HG03439 (cell line): Measurements from ENCODE around the gene OLIG3.

Source experiments
- ATAC-seq: cut with Tn5 transposase; IDR thresholded peaks from one replicate; pipeline ENCODE4 v1.9.1; 2021; ENCODE audit warnings: mild to moderate bottlenecking, moderate library complexity; ENCODE audit not compliant: unreplicated experiment

OLIG3 gene

DNA sequence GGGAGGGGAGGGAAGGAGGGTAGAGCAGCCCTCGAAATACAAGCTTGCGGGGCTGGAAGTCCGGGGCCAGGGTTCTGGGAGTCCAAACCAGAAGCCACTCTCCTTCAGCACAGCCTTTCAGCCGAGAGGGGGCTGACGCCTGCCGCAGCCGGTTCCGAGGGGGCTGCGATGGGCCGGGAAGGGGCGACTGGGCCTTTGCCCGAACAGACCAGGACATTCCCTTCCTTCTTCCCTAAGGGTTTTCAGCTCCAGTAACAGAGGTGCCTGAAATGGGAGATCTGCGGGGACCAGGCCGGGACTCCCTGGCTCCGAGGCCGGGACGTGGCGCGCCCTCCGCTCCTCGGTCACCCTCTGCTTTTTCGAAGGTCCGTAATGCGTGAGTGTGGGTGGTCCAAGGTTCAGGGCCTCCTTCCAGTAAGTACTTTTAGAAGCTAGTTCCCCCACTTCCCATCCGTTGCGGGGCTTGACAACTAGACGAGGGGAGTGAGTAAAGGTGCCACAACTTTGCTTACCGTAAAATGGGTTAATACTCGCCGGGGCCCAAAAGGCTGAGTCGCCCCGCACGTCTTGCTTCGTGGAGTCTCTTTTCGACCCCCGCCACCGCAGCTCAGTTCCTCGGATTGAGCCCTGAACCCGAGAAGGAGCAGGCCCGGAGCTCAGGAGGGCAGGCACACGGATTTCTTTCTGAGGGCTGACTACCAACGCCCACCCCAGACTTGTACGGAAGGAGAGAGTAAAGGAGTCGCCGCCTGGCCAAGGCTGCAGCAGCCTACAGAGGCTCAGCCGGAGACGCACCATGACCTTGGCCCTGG, 2.9 kb upstream of the OLIG3 start:
- ATAC-seq: no peak

DNA sequence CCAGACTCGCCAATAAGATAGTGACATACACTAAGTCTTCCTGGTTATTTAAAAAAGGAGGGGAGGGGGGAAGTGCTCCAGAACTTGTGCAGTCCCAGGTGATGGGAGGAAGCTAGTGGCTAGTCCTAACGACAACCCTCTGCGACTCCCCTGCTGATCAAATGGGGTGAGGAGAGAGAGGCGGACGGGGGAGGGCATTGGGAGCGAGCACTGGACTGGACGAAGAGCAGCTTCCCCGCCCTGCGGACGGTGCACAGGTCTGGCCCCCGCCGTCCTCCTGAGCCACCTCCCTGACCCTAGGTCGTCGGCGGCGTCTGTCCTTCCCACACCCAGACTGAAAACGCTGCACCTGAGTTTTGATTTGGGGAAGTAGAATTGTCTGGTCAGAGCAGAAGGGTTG, 2.2 kb upstream of the OLIG3 start:
- no peak for ATAC-seq

DNA sequence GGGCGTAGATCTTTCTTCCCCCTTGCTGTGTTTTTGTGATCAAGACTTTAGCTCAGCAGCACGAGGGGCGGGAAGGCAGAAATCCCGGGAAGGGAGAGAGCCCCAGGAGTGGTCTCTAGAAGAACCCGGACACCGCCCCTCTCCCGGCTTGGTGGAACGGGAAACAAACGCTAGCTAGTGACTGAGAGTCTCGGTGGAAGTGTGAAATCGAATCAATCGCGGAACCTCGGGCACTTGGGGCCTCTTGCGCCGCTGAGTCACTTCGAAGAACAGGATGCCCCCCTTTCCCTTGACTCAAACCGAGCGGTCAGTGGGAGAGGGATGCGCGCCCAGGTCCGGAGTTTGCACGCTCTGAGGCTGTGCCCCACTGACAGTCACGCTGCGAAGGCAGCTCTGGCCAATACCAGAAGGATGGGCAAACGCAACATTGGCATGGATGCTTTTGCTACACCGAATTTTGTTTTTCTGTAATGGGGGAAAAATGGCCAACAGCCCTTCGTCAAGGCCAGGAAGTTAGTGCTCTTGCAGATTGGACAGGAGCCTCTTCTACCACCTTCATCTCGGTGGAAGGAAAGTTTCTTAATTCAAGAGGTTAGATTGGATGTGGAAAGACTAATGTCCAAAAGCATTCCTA, 1.6 kb upstream of the OLIG3 start:
- no peak for ATAC-seq

DNA sequence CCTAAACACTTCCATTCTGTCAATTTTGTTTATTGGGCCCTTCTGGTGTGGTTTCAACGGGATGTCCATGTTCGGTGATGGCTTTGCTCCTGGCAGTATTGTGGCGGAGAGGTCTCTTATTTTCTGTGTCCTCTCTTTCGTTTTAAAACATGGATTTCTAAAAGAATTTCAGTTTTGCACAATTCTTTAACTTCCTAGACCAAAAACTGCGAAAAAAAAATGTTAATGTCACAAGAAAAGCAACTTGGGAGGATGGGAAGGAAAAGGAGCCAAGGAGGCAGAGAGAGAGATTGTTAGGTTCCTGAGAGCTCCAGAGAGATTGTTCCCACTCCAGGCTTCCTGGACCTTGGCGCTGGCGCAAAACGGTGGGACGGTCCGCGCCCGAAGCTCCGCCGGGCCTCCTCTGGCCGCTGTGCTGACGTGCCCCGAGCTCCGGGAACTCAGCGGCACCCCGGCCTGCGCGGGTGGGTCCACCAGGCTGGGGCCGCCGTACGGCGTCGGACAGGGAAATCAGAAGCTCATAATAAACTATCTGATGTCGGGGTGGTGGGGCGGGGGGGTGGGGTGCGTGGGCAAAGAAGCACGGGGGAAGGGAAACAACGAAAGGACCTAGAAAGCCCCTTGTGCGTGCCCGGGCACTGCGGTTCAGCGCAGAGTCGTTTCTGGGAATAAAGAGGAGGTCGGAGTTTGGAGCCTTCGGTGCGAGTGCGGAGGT, 951 bp upstream of the OLIG3 start:
- no peak for ATAC-seq

DNA sequence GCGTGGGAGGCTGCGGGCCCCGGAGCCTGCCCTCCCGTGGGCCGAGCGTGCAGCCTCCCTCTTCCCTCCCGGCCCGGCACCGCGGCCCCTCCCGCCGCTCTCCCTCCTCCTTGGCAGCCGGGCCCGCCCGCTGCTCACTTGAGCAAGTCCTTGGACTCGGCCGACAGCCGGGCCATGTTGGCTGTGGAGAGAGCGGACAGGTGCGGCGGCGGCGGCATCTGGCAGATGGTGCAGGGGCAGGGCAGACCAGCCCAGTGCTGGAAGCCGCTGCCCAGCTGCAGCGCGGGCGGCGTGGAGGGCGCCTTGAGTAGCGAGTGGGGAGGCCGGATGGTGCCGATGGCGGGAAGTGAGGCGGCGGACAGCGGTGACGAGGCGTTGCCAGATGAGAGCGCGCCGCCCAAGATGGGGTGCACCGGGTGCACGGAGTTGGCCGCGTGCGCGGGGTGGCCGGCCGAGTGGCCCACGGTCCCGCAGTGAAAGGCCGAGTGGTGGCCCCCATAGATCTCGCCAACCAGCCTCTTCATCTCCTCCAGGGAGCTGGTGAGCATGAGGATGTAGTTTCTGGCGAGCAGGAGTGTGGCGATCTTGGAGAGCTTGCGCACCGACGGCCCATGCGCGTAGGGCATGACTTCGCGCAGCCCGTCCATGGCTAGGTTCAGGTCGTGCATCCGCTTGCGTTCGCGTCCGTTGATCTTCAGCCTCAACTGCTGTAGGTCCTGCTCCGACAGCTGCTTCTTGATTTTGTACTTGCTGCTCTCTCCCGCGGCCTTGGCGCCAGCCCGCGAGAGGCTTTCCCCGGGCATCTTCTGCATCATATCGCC, 766 bp downstream of the OLIG3 start:
- no peak for ATAC-seq

DNA sequence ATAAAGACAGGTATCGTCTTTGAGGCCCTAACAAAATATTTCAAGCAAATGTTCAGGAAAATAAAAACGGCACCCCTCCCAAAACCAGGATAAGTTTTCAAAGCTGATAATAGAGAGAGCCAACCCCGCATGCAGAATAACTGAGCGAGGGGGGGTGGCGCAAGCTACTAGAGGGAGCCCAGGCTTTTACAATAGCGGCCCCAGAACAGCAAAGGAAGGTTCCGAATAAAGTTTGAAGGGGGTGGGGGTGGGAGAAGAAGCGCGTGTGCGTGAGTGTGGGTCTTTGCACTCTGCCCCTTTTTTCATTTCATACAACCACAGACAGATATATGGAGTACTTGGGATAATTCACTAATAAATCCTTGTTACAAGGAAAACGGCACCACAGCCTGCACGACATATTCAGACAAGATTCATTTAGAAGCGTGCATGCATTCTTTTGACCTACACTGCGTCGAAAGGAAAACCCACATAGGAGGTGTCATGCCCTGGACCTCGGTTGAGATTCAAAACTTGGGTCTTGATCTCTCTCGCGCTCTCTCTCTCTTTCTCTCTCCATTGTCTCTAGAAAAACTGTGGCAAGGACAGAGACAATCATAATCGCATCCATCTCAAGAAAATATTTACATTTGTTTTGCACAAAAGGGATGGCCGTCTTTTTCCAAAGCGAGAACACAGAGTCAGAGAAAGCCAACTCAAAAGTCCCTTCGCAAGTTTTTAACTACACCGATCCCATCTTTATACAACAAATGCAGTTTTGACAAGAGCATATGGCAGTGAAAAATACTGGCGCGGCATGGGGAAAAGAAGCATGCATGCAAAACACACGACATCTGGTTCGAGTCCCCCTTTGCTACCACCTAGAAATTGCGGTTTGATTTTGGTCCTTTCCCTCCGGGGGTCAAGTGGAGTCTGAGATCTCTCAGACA, 1.6 kb downstream of the OLIG3 start:
- ATAC-seq: no peak

DNA sequence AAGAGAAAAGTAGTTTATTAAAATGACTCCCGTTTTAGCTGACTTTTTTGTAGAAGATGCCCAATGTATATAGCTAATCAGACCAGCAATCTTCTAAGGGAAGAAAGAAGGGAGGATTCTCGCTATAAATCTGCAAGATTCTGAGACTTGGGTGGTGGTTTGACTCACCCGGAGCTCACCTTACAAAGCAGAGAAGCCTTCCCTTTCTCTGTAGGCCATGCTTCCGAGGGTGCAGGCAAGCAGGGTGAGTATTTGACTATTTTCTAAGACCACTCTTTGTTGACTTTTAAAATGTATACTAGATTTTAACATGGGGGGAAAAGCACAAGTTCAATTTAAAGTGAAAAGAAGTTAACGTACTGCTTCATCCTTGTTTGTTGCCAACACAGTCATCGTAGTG, 2.7 kb downstream of the OLIG3 start:
- ATAC-seq: no peak

DNA sequence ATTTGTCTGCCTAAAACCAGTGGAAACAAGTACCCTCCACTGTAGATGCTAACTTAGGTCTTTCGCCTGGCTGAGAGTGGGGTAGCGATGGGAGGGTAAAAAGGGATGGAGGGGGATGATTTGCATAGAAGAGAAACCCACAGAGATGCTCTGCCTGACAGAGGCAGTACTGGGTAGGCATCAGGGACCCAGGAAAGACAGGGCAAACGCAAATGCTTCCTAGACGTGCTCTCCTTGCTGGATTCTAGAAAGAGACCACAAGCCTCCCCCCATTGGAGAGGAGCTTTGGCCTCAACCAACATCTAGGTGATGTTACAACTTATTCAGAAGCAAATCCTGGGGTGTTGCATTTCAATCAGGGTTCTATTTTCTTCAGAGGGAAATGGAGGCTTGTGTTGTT, 3.2 kb downstream of the OLIG3 start:
- no peak for ATAC-seq

DNA sequence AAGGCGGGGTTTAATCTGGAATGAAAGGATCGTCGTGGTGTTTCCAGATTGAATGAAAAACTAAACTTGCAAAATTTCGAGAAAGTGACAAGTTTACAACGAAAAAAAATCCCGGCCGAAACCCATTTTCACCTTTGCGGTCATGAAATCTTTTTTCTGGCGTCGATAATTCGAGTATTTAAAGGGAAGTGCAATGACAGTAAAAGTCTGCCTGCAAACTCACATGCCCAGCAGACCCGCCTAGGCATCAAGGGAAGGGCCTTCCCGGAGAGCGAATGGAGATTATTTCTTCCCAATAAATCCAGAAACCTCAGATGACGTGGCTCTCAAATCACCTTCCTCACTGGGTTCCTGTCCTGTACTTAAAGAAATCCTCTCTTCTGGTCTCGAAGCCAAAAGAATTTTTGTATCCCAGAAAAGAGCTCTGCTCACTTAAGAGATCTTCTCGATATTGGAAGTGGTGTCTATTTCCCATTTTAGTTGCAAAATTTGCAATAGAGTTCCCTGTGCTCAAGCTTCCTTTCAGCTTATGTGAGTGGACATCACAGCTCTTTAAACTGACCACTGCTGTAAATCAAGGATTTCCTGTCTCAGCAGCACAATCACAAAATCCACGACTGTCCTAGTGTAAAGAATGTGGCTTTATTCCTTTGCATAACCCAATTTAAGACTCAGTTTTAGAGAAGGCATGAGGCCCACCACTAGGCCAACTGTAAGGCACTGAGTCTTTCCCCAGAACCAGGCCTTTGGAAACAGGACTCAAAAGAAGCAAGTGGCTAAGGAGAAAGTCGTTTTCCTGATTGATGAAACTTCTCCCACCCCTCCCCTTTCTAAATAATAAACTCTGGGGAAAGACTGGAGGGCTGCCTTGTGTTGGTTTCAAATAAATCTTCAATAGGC, 3.9 kb downstream of the OLIG3 start:
- ATAC-seq: no peak

DNA sequence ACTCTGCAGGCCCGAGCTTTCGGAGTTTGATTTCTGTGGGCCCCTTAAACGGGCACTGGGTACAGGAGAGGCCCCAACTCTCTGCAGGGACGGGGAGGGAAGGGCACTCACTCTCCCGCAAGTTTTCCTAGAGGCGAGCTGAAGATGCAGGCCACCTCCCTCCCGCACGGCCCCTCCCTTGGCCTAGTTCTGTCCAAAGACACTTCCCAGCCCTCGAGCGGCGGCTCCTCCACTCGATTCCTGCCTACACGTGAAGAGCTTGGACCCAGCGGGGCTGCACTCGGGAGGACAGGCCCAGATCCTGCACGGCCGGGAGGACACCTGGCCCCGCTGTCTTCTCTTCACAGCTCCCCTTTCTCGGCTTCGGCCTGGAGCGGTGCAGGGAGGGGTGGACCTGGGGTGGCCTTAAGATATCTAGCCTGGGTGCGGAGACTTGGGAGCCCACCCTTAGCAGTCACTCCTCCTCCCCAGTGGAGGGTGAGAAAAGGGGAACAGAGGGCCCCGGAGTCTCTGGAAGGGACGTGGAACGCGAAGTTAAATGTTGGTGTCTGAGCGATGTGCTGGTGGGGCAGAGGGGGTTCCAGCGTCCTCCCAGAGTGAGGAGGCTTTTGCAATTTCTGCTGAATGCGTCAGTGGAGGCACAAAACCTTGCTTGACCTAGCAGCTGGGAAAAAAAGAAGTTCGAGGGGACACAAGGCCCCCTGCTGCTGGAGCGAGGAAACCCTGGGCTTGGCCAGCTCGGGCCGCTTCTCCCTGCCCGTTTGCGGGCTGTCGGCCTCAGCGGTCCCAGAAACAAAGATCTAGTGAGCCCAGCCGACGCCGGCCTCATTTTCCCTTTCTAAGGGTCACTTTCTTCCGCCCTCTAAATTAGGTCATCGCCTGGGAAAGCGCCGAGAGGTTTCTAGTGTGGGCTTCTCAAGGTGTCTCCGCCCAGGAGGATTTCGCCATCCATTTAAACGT, 4.9 kb downstream of the OLIG3 start:
- no peak for ATAC-seq

DNA sequence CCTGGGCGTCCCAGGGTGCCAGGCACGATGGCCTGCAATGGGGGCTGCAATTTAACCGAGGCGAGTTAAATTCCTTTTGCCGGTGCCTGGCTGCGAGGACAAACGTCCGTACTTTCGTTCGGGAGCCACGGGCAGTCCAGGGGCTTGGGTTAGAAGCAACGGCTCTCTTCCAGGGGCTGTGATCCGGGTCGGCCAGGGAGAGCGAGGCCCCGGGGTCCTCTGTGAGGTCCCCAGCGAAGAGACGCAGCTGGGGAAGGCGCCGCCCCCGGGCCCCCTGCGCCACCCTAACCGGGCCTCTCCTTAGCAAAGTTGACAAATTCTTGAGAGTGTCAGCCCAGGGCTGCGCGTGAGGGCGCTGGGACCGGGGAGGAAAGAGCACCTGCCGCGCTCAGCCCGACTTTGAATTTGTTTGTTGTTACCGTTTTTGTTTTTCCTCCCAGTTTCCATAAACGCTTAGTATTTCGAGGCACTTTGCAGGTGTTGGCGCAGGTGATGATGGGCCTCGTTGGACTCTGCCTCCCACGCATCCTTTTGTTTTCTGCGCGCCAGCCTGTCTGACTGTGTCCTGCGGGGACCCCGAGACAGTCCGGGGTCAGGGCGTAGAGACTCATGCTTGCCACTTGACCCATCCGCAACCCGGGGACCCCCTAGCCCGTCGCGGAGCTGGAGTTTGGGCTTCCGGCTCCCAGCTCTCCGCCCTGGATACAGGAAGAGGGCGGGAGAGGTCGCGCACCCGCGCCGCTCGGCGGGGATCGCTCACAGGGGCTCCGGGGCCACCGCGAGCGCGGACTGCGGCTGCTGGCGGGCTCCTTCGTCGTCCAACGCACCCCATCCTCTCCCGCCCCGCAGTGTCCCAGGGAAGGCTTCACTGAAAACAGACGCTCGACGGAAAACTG, 5.8 kb downstream of the OLIG3 start:
- no peak for ATAC-seq

DNA sequence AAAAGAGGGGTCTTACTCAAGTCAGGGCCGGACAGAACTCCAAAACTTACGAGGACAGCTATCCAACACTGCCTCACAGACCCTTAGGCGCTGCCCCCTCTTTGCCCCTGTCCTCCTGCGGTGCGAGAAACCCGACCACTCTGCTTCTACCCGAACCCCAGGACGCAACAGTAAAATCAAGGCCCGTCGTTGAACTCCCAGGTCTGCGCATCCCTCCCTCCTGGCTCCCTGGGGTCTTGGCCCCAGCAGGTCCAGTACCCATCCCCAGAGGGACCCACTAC, 6.4 kb downstream of the OLIG3 start:
- ATAC-seq: no peak

DNA sequence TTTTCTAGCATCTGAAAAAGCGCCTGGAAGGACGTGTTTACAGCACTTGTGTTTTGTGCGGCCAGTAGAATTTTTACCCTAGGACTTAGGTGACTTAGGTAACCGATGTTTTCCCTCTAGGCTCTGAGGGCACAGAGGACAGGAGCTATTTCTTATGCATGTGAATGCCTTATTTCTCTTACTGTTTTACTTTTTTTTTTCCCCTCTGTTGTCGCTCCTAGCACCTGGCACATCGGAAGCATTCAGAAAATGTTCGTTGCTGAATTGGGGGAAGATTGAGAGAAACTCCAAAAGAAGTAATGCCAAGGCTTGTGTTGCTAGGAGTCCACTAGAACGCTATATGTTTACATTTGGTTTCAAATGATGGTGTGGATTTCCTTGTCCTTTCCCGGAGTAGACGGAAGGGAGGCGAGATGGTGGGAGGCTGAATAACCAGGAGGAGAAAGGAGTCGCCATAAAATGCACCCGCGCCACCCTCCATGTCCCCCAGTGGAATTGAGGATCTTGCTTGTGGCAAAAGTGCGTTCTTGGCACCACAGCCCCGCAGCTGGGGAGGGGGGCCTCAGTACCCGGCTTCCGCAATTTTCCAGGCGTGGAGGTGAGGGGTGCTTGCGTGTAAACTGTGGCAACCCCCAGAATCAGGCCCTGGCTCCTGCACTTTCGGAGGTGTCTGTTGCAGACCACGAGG, 6.9 kb downstream of the OLIG3 start:
- ATAC-seq: no peak

DNA sequence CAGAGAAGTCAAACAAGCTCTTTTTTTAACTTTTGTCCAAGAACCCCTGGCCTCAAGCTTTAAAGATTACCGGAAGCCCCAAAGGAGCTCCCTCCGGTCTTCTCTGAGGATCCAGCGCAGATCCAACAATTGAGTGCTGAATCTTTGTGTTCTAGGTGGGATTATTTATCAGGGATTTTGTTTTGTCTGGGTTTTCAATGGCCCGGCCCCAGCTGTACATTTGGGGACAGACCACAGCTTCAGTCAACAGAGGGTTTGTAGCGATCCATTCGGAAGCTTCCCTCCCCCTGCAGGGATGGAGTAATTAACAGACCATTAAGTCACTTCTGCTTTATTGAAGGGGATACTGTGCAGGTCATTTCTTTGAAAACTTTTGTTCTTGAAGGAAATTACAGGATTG, 7.8 kb downstream of the OLIG3 start:
- no peak for ATAC-seq

DNA sequence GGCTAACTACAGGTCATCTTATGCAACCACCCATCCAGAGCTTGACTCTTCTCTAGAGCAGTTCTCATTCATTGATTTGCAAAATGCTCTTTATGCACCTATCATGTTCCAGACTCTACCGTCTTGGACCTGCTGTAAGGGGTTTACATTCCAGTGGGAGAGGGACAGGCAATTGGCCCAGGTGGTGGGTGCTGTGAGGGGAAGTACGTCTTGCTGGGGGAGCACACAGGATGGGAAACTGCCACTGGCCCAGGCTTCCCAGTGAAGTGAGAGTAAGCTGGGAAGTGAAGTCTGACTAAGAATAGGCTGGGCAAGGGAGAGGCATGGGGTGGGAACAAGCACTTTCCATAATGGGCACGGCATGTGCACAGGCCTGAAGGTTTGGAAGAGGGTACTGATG, 13.8 kb downstream of the OLIG3 start:
- ATAC-seq: no peak

DNA sequence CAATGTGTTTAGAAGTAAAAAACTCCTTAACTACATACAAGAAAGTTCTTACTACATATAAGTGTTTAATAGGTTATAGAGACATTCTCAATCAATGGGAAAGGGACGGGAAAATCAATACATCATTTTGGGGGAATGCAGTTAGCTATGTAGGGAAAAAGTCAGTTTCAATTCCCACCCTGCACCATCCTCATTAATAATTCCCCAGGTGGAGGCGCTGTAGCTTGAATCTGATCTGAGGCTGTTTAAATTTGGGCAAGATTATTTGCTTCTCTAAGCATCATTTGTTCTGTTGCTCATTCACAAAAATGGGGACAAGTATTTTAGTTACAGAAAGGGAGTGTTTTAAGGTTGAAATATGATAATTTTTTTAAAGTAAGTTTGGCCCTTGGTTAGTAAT, 19.1 kb downstream of the OLIG3 start:
- no peak for ATAC-seq

DNA sequence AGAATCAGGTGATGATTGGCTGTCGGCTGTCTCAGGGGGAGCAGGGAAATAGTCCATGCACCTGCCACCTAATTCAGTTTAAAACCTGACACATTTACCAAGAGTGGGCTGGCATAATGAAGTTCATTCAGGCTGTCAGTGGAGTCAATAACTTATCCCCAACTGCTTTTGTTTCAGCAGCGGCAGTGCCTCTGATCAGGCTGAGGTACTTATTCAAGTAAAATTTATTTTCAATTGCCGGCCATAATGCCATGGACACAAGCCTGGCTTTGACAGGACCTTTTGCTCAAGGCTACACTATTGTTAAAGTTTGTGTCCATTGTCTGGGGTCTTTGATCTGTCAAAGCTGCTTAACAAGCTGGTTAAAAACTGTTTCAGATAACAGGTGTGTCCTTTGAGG, 20.6 kb downstream of the OLIG3 start:
- ATAC-seq: no peak
